HepG2 (cell line): ENCODE data around the gene CCDC88A.
"Not testable (repeated sequence)": the region's sequence is repeated elsewhere in the genome, so short reads cannot be mapped to it uniquely, and the experiment has no call there.

Experiments used
- ZFP36 ChIP-seq: fragments of 150-350 bp; IDR thresholded peaks from 2 replicates; pipeline ENCODE4 v1.6.1; 2018; ENCODE audit warnings: borderline replicate concordance, low read length, low read depth; ENCODE audit not compliant: partially characterized antibody
- ZNF234 ChIP-seq: sonication (generic); formaldehyde crosslinking; conservative IDR thresholded peaks from 2 replicates; pipeline ENCODE4 v1.5.1; 2020; ENCODE audit warnings: mild to moderate bottlenecking, missing genetic modification reagents
- TF ChIP-seq, protein P1 (sequence below): sonication (generic); formaldehyde crosslinking; IDR thresholded peaks from 2 replicates; pipeline ENCODE4 v1.5.0; 2020; ENCODE audit warnings: mild to moderate bottlenecking, missing genetic modification reagents, moderate library complexity

GRCh38 chr2:55356136-55356535, 63.5 kb downstream of the CCDC88A start:
- TF ChIP-seq, protein P1, sequence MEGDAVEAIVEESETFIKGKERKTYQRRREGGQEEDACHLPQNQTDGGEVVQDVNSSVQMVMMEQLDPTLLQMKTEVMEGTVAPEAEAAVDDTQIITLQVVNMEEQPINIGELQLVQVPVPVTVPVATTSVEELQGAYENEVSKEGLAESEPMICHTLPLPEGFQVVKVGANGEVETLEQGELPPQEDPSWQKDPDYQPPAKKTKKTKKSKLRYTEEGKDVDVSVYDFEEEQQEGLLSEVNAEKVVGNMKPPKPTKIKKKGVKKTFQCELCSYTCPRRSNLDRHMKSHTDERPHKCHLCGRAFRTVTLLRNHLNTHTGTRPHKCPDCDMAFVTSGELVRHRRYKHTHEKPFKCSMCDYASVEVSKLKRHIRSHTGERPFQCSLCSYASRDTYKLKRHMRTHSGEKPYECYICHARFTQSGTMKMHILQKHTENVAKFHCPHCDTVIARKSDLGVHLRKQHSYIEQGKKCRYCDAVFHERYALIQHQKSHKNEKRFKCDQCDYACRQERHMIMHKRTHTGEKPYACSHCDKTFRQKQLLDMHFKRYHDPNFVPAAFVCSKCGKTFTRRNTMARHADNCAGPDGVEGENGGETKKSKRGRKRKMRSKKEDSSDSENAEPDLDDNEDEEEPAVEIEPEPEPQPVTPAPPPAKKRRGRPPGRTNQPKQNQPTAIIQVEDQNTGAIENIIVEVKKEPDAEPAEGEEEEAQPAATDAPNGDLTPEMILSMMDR (CRISPR knock-in tag), result not testable (repeated sequence)
- TF ChIP-seq ZNF234 (CRISPR knock-in tag); ZFP36: not testable (repeated sequence)
